Panc1 (cell line): ENCODE measurements around the gene MSH3.

Source experiments
- CTCF ChIP-seq: fragments of 450-650 bp; IDR thresholded peaks from 2 replicates; pipeline ENCODE4 v1.5.1; 2017; ENCODE audit warnings: mild to moderate bottlenecking
- POLR2AphosphoS5 ChIP-seq: IDR thresholded peaks from 2 replicates; pipeline ENCODE4 v1.6.1; 2012; ENCODE audit warnings: mild to moderate bottlenecking, low read depth, low read length, moderate library complexity
- REST ChIP-seq, 2 experiments: IDR thresholded peaks; 2 replicates each; pipeline ENCODE4 v1.6.1; 2011 to 2012; ENCODE audit warnings: low read depth in 2 of 2, control low read depth in 1 of 2, low read length in 1 of 2, mild to moderate bottlenecking in 1 of 2, moderate library complexity in 1 of 2; ENCODE audit not compliant: insufficient read depth in 1 of 2
- SIN3A ChIP-seq: IDR thresholded peaks from 2 replicates; pipeline ENCODE4 v1.6.1; 2012; ENCODE audit warnings: low read depth, mild to moderate bottlenecking, low read length, moderate library complexity, borderline replicate concordance; ENCODE audit not compliant: insufficient read depth
- TCF7L2 ChIP-seq: IDR thresholded peaks from 2 replicates; pipeline ENCODE4 v1.6.1; 2011; ENCODE audit warnings: mild to moderate bottlenecking, low read depth, low read length, inconsistent platforms

DNA sequence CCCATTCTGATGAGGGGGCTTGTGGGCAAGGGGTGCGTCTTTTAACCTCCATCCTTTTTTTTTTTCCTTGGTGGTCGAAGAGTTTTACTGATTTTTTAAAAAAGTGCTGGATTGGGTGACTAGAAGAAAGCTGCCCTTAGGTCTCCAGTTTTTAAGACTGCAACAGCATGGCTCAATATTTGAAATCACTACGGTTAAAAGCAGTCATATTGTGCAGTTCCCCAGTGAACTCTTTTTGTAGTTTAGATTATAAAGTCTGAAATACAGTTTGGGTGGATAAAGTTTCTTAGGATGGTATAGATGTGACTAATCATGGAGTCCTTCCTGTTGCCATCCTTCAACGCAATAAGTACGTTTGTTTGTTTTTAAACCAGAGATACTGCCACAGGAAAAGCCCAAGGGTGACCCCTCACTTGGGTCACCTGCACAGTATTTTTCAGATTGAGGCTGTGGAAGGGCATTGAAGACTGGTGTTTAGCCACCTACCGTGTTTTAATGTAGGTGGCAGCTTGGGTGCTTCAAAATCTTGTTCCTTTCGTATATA lies 851 bp downstream of the MSH3 start:
- TF ChIP-seq POLR2AphosphoS5 (no peak), CTCF (no peak), REST (IDR thresholded peaks at IDR 0.05; ENCODE audit: insufficient read depth in 1 of 2, low read depth in 2 of 2, low read length in 1 of 2) (no peak), TCF7L2 (no peak), SIN3A (no peak)
